Ovary (tissue), 3 donors: ENCODE results near the gene ROR2.

ENCODE experiments used
- CTCF ChIP-seq, 3 donors: fragments of 450-650 bp in 2 of 3; fragments of 200-600 bp in 1 of 3; IDR thresholded peaks; one replicate each; pipeline versions ENCODE4 v1.5.1 to v1.8.0; 2016 to 2022; ENCODE audit warnings: antibody characterized with exemption in 3 of 3, mild to moderate bottlenecking in 1 of 3
- POLR2A ChIP-seq: fragments of 450-650 bp; IDR thresholded peaks from one replicate; pipeline ENCODE4 v1.6.1; 2017; ENCODE audit warnings: antibody characterized with exemption, mild to moderate bottlenecking, moderate library complexity
- donor health status: DM: no; HTN: no; CAD: no.

DNA sequence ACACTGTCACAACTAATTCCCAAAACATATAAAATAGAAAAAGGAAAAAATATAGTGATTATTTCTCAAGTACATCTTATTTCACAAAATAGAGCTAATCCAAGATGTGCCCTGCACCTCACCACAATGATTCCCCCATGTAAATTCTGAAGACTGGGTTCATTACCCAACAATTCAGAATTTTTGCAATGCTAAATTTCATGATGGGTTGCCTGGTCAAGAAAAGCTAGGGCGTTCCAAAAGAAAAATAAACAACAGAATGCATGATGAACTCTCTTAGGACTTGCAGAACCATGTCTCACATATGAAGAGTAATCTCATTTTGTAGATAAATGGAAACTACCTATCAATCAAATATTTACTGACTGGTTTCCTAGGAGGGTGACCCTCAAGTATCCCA lies 266.8 kb downstream of the ROR2 start:
- TF ChIP-seq CTCF (IDR thresholded peaks at IDR 0.05) (no peak), POLR2A (no peak)
